GM12878 (cell line): Measurements from ENCODE around the gene BCAS4. TPM values are rescaled to one million over a fixed set of nuclear protein-coding genes. Genes with fewer than 3 reads are reported as not detected.

ENCODE experiments used
- ATAC-seq: fragments of 200-7000 bp; cut with Tn5 transposase; 3 replicates; pipeline ENCODE4 v1.9.1; 2020; ENCODE audit warnings: mild to moderate bottlenecking, moderate library complexity
- BruUV-seq: library from RNA; stranded (reverse); fragments of 400-500 nt; replicated peaks from 2 replicates; lab custom pipeline; 2021; lab: Mats Ljungman, UMichigan
- CTCF ChIA-PET: fragments of 300-600 bp; sonication (Branson Sonifier 250); formaldehyde crosslinking; extraction: SDS; loops from one replicate; lab custom pipeline; 2021; ENCODE audit warnings: inconsistent platforms; lab: Yijun Ruan, JAX
- POLR2A ChIA-PET: fragments of 350-600 bp; formaldehyde crosslinking; extraction: SDS; loops from one replicate; lab custom pipeline; 2021; ENCODE audit warnings: inconsistent platforms; lab: Charles Lee
- RAD21 ChIA-PET: fragments of 300-600 bp; sonication (Branson Sonifier 250); formaldehyde crosslinking; loops from one replicate; lab custom pipeline; 2023; ENCODE audit warnings: antibody characterized with exemption; ENCODE audit not compliant: unreplicated experiment; lab: Charles Lee
- SMC1A ChIA-PET: fragments of 300-600 bp; sonication (Branson Sonifier 250); formaldehyde crosslinking; loops from one replicate; lab custom pipeline; 2023; ENCODE audit not compliant: unreplicated experiment, uncharacterized antibody; lab: Charles Lee
- DNase-seq: peaks from one replicate; pipeline ENCODE4 v3.0.0-alpha.2; 2011; ENCODE audit warnings: low read depth, low spot score
- FAIRE-seq: peaks from 3 replicates; lab custom pipeline; 2011; peaks lifted over from hg19 to GRCh38; lab: Jason Lieb, UNC
- H2AFZ ChIP-seq: 2 replicates; pipeline ENCODE4 v1.6.0; 2011; ENCODE audit warnings: low read depth, low read length, control low read depth; ENCODE audit not compliant: control insufficient read depth
- H3K27ac ChIP-seq: 2 replicates; pipeline ENCODE4 v1.5.1; 2011; ENCODE audit warnings: control low read depth; ENCODE audit not compliant: control insufficient read depth, insufficient read depth
- H3K27me3 ChIP-seq, 2 experiments: replicated peaks in 1 of 2; 2 replicates each; pipeline versions ENCODE4 v1.6.0 to v1.6.1; 2011; ENCODE audit warnings: low read length in 1 of 2; ENCODE audit not compliant: control insufficient read depth in 2 of 2, insufficient read depth in 2 of 2
- H3K36me3 ChIP-seq, 2 experiments: 2 replicates each; pipeline ENCODE4 v1.5.1; 2011; ENCODE audit warnings: low read length in 1 of 2; ENCODE audit not compliant: control insufficient read depth in 2 of 2, insufficient read depth in 2 of 2
- H3K4me1 ChIP-seq: 2 replicates; pipeline ENCODE4 v1.6.1; 2011; ENCODE audit warnings: mild to moderate bottlenecking, low read length, moderate library complexity, mixed read lengths; ENCODE audit not compliant: control insufficient read depth, insufficient read depth
- H3K4me2 ChIP-seq: 2 replicates; pipeline ENCODE4 v1.6.0; 2011; ENCODE audit warnings: control low read depth; ENCODE audit not compliant: control insufficient read depth, insufficient read depth
- H3K4me3 ChIP-seq: fragments of 200-600 bp; sonication (generic); 2 replicates; pipeline ENCODE4 v1.5.1; 2016
- H3K79me2 ChIP-seq: 2 replicates; pipeline ENCODE4 v1.6.0; 2011; ENCODE audit warnings: low read length; ENCODE audit not compliant: control insufficient read depth, insufficient read depth
- H3K9ac ChIP-seq: 2 replicates; pipeline ENCODE4 v1.8.0; 2011; ENCODE audit warnings: low read length, control low read depth, mixed read lengths; ENCODE audit not compliant: control insufficient read depth, insufficient read depth
- H3K9me3 ChIP-seq: replicated peaks from 3 replicates; pipeline ENCODE4 v1.5.1; 2011; ENCODE audit warnings: mild to moderate bottlenecking, low read length; ENCODE audit not compliant: control insufficient read depth, insufficient read depth
- H4K20me1 ChIP-seq: 2 replicates; pipeline ENCODE4 v1.6.0; 2011; ENCODE audit not compliant: control insufficient read depth, insufficient read depth
- ETV6 ChIP-seq, 2 experiments: fragments of 450-650 bp in 1 of 2; IDR thresholded peaks in 1 of 2; conservative IDR thresholded peaks in 1 of 2; 2 replicates each; pipeline ENCODE4 v1.6.1; 2014; ENCODE audit warnings: antibody characterized with exemption in 1 of 2, borderline replicate concordance in 1 of 2, low read depth in 1 of 2, mild to moderate bottlenecking in 1 of 2, moderate library complexity in 1 of 2
- NFXL1 ChIP-seq: fragments of 450-650 bp; IDR thresholded peaks from 2 replicates; pipeline ENCODE4 v1.6.1; 2017; ENCODE audit warnings: antibody characterized with exemption, mild to moderate bottlenecking, borderline replicate concordance
- PAX8 ChIP-seq: fragments of 450-650 bp; IDR thresholded peaks from 2 replicates; pipeline ENCODE4 v1.6.1; 2017; ENCODE audit warnings: mild to moderate bottlenecking, moderate library complexity
- RAD21 ChIP-seq: IDR thresholded peaks from 2 replicates; pipeline ENCODE4 v1.6.1; 2011; ENCODE audit warnings: mild to moderate bottlenecking, low read depth, low read length, moderate library complexity; ENCODE audit not compliant: insufficient read depth
- WGBS: methylation state at CpG from one replicate; pipeline ENCODE4 v1.1.6; 2016; ENCODE audit warnings: low lambda C conversion rate; ENCODE audit not compliant: insufficient replicate concordance, insufficient coverage; ENCODE audit errors: missing lambda C conversion rate; 5-methylcytosine and 5-hydroxymethylcytosine counted together
- in situ Hi-C: fragments of 300-500 bp; cut with MboI; formaldehyde crosslinking; loops from 9 replicates; pipeline ENCODE4 v1.14.3; 2018; ENCODE audit warnings: mixed read lengths
- intact Hi-C: fragments of 100-400 bp; cut with micrococcal nuclease; formaldehyde crosslinking; loops from one replicate; pipeline ENCODE4 v1.14.2; 2022; ENCODE audit not compliant: unreplicated experiment
- polyA plus RNA-seq, 11 experiments: library from polyadenylated mRNA; depleted of rRNA in 4 of 11; unstranded in 6 of 11; stranded (reverse) in 5 of 11; fragments of >200 nt; fragmentation: Nextera tagmentation in 4 of 11; fragmentation: Illumina TruSeq in 1 of 11; extraction: Ambion mirVana in 4 of 11; extraction: Trizol in 1 of 11; gene quantifications; 1 replicate in 1 of 11; 2 replicates in 10 of 11; pipeline versions ENCODE4 v1.2.1 to v1.2.3, GENCODE V29; 2011 to 2016; ENCODE audit warnings: inconsistent platforms in 2 of 11, missing spikeins in 2 of 11, low read depth in 1 of 11
- total RNA-seq, 4 experiments: library from RNA; depleted of rRNA in 3 of 4; stranded (reverse); fragments of >200 nt in 3 of 4; fragmentation: Illumina TruSeq in 1 of 4; extraction: Trizol in 1 of 4; gene quantifications; 2 replicates each; pipeline versions ENCODE4 v1.2.1 to v1.2.3, GENCODE V29; 2013 to 2021

BCAS4 gene
- total and polyA plus RNA-seq, 10 of the 15 experiments (the other 5 are each of a cell fraction or from before 2014, with no cell fraction given) = 14.8 to 214 (median 65.3) TPM

DNA sequence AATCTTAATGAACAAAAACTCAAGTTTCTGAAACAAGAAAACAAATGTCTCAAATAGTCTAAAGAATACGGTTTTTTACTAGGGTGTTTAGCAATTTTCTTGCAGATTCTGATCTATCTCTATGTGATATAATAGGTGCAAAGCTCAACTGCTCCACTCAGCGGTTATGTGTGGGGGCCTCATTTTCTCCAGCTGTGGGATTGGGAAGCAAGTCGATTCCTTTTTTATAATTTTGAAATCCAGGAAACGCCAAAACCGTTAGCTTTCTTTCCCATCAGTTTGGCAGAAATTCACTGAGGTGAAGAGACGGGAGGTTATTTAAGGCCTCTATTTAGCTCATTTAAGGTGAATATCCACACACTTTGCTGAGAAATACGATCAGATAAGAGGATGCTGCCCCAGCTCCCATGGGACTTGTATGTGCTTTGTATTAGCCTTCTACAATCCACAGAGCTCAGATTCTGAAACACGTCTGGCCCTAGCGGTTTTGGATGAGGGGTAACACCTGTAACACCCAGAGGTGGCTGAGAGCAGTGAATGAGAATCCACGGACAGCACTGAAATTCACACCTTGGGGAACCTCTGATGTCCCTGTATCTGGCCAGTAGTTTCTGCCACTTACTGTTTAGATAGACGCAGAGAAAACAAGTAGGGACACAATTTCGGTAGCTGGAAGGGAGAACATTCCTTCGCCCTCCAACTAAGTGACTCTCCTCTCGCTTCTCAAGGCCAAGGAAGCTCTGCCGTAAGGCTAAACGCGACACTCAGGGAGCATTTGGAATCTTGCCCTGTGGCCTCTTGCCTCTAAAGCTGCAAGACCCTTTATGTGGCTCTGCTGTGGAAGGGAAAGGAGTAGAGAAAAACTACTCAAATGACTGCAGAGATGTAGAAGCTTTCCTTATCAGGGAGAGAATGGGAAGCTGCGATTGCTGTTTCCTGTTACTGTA, 6.5 kb upstream of the BCAS4 start:
- no peaks in the 10 kb centered on the region for H3K27me3 ChIP-seq
- H3K4me2 ChIP-seq = no peak overlapping the region
- intact Hi-C loops (no loop called here), in situ Hi-C loops (no loop called here)
- no peak overlapping the region for H3K4me3 ChIP-seq
- H3K9me3 ChIP-seq = no peaks in the 10 kb centered on the region
- FAIRE-seq (no peak), ATAC-seq (no peak), DNase-seq (no peak)
- no peak overlapping the region for H2AFZ ChIP-seq
- CTCF ChIA-PET = interaction anchor here (0.9 to 13.7 kb wide), 10 partner anchors 9 to 520 kb away, joined by 3 to 336 read pairs (median 5); partner anchors contain the start of genes ADNP, DPM1 and MOCS3
- TF ChIP-seq NFXL1 (peak; percentile 69; the same call in 1 of the 2 replicates), ETV6 (conservative IDR thresholded peaks at IDR 0.05 in 1 of 2, IDR thresholded peaks at IDR 0.05 in 1 of 2; ENCODE audit: borderline replicate concordance in 1 of 2, low read depth in 1 of 2) (peak in 1 of 2 experiments; percentile 93; a peak in 2 of 4 replicates), PAX8 (no peak), RAD21 (0 out of 2 replicates have a peak, but pooled peaks have one; percentile 7)
- POLR2A ChIA-PET = interaction anchor here (0.5 to 0.7 kb wide), 5 partner anchors 15 to 1392 kb away, joined by 3 to 5 read pairs (median 3); no protein-coding TSS in a partner anchor
- no peaks in the 10 kb centered on the region for H3K79me2 ChIP-seq
- no peaks in the 10 kb centered on the region for H3K36me3 ChIP-seq
- no peak overlapping the region for H3K27ac ChIP-seq
- RAD21 ChIA-PET = interaction anchor here (1.1 kb wide), 1 partner anchor 169 kb away, joined by 3 read pairs; no protein-coding TSS in a partner anchor
- peaks cover 5% of the 10 kb centered on the region for H3K4me1 ChIP-seq
- SMC1A ChIA-PET = interaction anchor here (0.6 to 1.2 kb wide), 5 partner anchors 9 to 148 kb away, joined by 3 read pairs; no protein-coding TSS in a partner anchor
- no peak overlapping the region for H3K9ac ChIP-seq
- no TSS peak for BruUV-seq
- 63% methylated on average over 18 of the region's 18 CpGs for WGBS
- no peaks in the 10 kb centered on the region for H4K20me1 ChIP-seq
